Stimulated activated naive CD8-positive, alpha-beta T cell treated with anti-CD3 and anti-CD28 coated beads, Interleukin-15, amount 100 ng/mL, for 72 hours (primary cell): ENCODE data around the gene HAPLN2.

Experiments used
- ATAC-seq: fragments of 150-1000 bp; cut with Tn5 transposase; 2 replicates; pipeline ENCODE4 v1.10.0; 2021; ENCODE audit warnings: mild to moderate bottlenecking, moderate library complexity
- DNase-seq, 2 donors: peaks; one replicate each; pipeline ENCODE4 v3.0.0; 2021 to 2022
- H3K27ac Mint-ChIP-seq, 2 donors: one replicate each; pipeline ENCODE4 v1.8.0; 2022; ENCODE audit warnings: mild to moderate bottlenecking in 2 of 2, mixed read lengths in 2 of 2, moderate library complexity in 2 of 2
- H3K27me3 Mint-ChIP-seq: one replicate; pipeline ENCODE4 v1.8.0; 2022; ENCODE audit warnings: mixed read lengths
- H3K4me1 Mint-ChIP-seq: one replicate; pipeline ENCODE4 v1.8.0; 2022; ENCODE audit warnings: mild to moderate bottlenecking, mixed read lengths
- H3K4me3 Mint-ChIP-seq, 2 donors: one replicate each; pipeline ENCODE4 v1.8.0; 2022; ENCODE audit warnings: mild to moderate bottlenecking in 2 of 2, mixed read lengths in 2 of 2, moderate library complexity in 1 of 2
- H3K9me3 Mint-ChIP-seq, 2 donors: one replicate each; pipeline ENCODE4 v1.8.0; 2022; ENCODE audit warnings: mixed read lengths in 2 of 2

The HAPLN2 gene

GRCh38 chr1:156618853-156619581 lies at the start of gene HAPLN2:
TSS of gene HAPLN2 (plus strand) at chr1:156619415. CDS start at chr1:156623491, 4,076 bp downstream.
- peaks cover 12% of the 10 kb centered on the region for H3K4me1 Mint-ChIP-seq

GRCh38 chr1:156571261-156571852 lies 47.9 kb upstream of the HAPLN2 start:
- H3K4me3 Mint-ChIP-seq, result peak overlapping the region; percentile 95 to 97
- H3K9me3 Mint-ChIP-seq, result no peaks in the 10 kb centered on the region
- H3K4me1 Mint-ChIP-seq, result peaks cover 28% of the 10 kb centered on the region
- DNase-seq (no peak), ATAC-seq (no peak)
- H3K27ac Mint-ChIP-seq, result no peak overlapping the region
- H3K27me3 Mint-ChIP-seq, result peaks cover 25% of the 10 kb centered on the region

More at GRCh38 chr1:156618853-156619581, at the start of gene HAPLN2:
- ATAC-seq, result no peak
- Mint-ChIP-seq H3K27me3 (peaks cover 63% of the 10 kb centered on the region), H3K9me3 (no peaks in the 10 kb centered on the region), H3K4me3 (no peak within 1 kb of the TSS), H3K27ac (no peak within 1 kb of the TSS)
- DNase-seq, result no peak

- DNase-seq (peak; percentile 69), ATAC-seq (peak; percentile 93)
- Mint-ChIP-seq H3K27me3 (peaks cover 25% of the 10 kb centered on the region), H3K27ac (peak within 1 kb of the TSS; percentile 64 to 87), H3K9me3 (no peaks in the 10 kb centered on the region), H3K4me3 (peak within 1 kb of the TSS; percentile 95 to 97), H3K4me1 (peaks cover 24% of the 10 kb centered on the region)
These were observed 47.1 kb upstream of the HAPLN2 start, which contains the start of gene IQGAP3 for GRCh38 chr1:156571919-156572662. TSS of gene IQGAP3 (minus strand) at chr1:156572565. CDS start at chr1:156572529, 36 bp downstream.

- no peak for DNase-seq
- H3K4me1 Mint-ChIP-seq, result peaks cover 24% of the 10 kb centered on the region
- H3K9me3 Mint-ChIP-seq, result no peaks in the 10 kb centered on the region
- peak overlapping the region; percentile 95 to 97 for H3K4me3 Mint-ChIP-seq
- H3K27me3 Mint-ChIP-seq, result peaks cover 25% of the 10 kb centered on the region
- peak; percentile 19 for ATAC-seq
- H3K27ac Mint-ChIP-seq, result peak overlapping the region; percentile 64 to 87
These were observed 46.6 kb upstream of the HAPLN2 start for GRCh38 chr1:156572663-156573018.

GRCh38 chr1:156574039-156574633 lies 45.1 kb upstream of the HAPLN2 start:
- H3K4me1 Mint-ChIP-seq, result peaks cover 24% of the 10 kb centered on the region
- H3K27me3 Mint-ChIP-seq, result peaks cover 25% of the 10 kb centered on the region
- H3K27ac Mint-ChIP-seq, result no peak overlapping the region
- H3K9me3 Mint-ChIP-seq, result no peaks in the 10 kb centered on the region
- DNase-seq (no peak), ATAC-seq (no peak)
- no peak overlapping the region for H3K4me3 Mint-ChIP-seq

GRCh38 chr1:156577550-156577949 lies 41.7 kb upstream of the HAPLN2 start:
- Mint-ChIP-seq H3K27ac (no peak overlapping the region), H3K9me3 (no peaks in the 10 kb centered on the region), H3K27me3 (peaks cover 9% of the 10 kb centered on the region), H3K4me3 (no peak overlapping the region), H3K4me1 (peaks cover 24% of the 10 kb centered on the region)
- ATAC-seq (no peak), DNase-seq (no peak)

GRCh38 chr1:156578055-156578454 lies 41.2 kb upstream of the HAPLN2 start:
- ATAC-seq, result no peak
- Mint-ChIP-seq H3K4me3 (no peak overlapping the region), H3K4me1 (peaks cover 24% of the 10 kb centered on the region), H3K27ac (no peak overlapping the region), H3K27me3 (peaks cover 4% of the 10 kb centered on the region), H3K9me3 (no peaks in the 10 kb centered on the region)
- no peak for DNase-seq

- Mint-ChIP-seq H3K4me3 (no peak within 1 kb of the TSS), H3K9me3 (no peaks in the 10 kb centered on the region), H3K27ac (peak within 1 kb of the TSS in 1 of 2 donors; percentile 14), H3K4me1 (peaks cover 37% of the 10 kb centered on the region), H3K27me3 (no peaks in the 10 kb centered on the region)
- DNase-seq (no peak), ATAC-seq (no peak)
These were observed 39.7 kb upstream of the HAPLN2 start, which contains the start of gene TTC24 for GRCh38 chr1:156579472-156579871. TSS of gene TTC24 (plus strand) at chr1:156579723. CDS start at chr1:156581365, 1,642 bp downstream.

GRCh38 chr1:156581661-156582387 lies 37.4 kb upstream of the HAPLN2 start:
- peak overlapping the region; percentile 98 to 99 for H3K27ac Mint-ChIP-seq
- DNase-seq, result peak; percentile 64 to 76
- H3K4me1 Mint-ChIP-seq, result peaks cover 49% of the 10 kb centered on the region
- peak overlapping the region; percentile 93 to 96 for H3K4me3 Mint-ChIP-seq
- ATAC-seq, result peak; percentile 80
- H3K9me3 Mint-ChIP-seq, result no peaks in the 10 kb centered on the region
- H3K27me3 Mint-ChIP-seq, result no peaks in the 10 kb centered on the region

GRCh38 chr1:156582388-156583017 lies 36.7 kb upstream of the HAPLN2 start:
- Mint-ChIP-seq H3K27ac (peak overlapping the region; percentile 98 to 99), H3K4me3 (peak overlapping the region; percentile 93 to 96), H3K27me3 (no peaks in the 10 kb centered on the region), H3K9me3 (no peaks in the 10 kb centered on the region), H3K4me1 (peaks cover 49% of the 10 kb centered on the region)
- ATAC-seq (peak; percentile 86), DNase-seq (peak; percentile 51 to 72)

- Mint-ChIP-seq H3K4me3 (peak overlapping the region; percentile 93 to 96), H3K27ac (peak overlapping the region; percentile 81 to 98), H3K9me3 (no peaks in the 10 kb centered on the region), H3K4me1 (peaks cover 49% of the 10 kb centered on the region), H3K27me3 (no peaks in the 10 kb centered on the region)
- peak; percentile 64 to 68 for DNase-seq
- ATAC-seq, result no peak
These were observed 35.2 kb upstream of the HAPLN2 start for GRCh38 chr1:156583821-156584622.

- Mint-ChIP-seq H3K27ac (no peak overlapping the region), H3K4me1 (peaks cover 49% of the 10 kb centered on the region), H3K4me3 (no peak overlapping the region), H3K27me3 (no peaks in the 10 kb centered on the region), H3K9me3 (no peaks in the 10 kb centered on the region)
- ATAC-seq, result no peak
- DNase-seq, result no peak
These were observed 34.4 kb upstream of the HAPLN2 start for GRCh38 chr1:156584813-156585212.

GRCh38 chr1:156586323-156586722 lies 32.9 kb upstream of the HAPLN2 start:
- DNase-seq, result no peak
- H3K4me3 Mint-ChIP-seq, result no peak overlapping the region
- no peak overlapping the region for H3K27ac Mint-ChIP-seq
- H3K4me1 Mint-ChIP-seq, result peaks cover 51% of the 10 kb centered on the region
- H3K27me3 Mint-ChIP-seq, result no peaks in the 10 kb centered on the region
- no peaks in the 10 kb centered on the region for H3K9me3 Mint-ChIP-seq
- ATAC-seq, result no peak
